Activated T-cell treated with anti-CD3 and anti-CD28 coated beads, Interleukin-2, amount 50 U/mL, for 72 hours (primary cell): Measurements from ENCODE around the gene KLHDC10. TPM values are rescaled to one million over a fixed set of nuclear protein-coding genes. Genes with fewer than 3 reads are reported as not detected.
"Not testable (repeated sequence)": the region's sequence is repeated elsewhere in the genome, so short reads cannot be mapped to it uniquely, and the experiment has no call there.

Experiments used
- ATAC-seq, 2 donors: fragments of 150-1000 bp; cut with Tn5 transposase; replicated peaks in 1 of 2; 2 replicates each; pipeline ENCODE4 v1.10.0; 2021; ENCODE audit warnings: moderate library complexity in 2 of 2, mild to moderate bottlenecking in 1 of 2
- DNase-seq, 2 donors: peaks; one replicate each; pipeline ENCODE4 v3.0.0; 2021 to 2022; ENCODE audit warnings: mixed read lengths in 1 of 2
- H3K27ac Mint-ChIP-seq: one replicate; pipeline ENCODE4 v1.8.0; 2022; ENCODE audit warnings: mild to moderate bottlenecking, moderate library complexity, mixed read lengths
- H3K27me3 Mint-ChIP-seq: one replicate; pipeline ENCODE4 v1.8.0; 2022; ENCODE audit warnings: low read depth, mixed read lengths
- H3K36me3 Mint-ChIP-seq, 2 donors: one replicate each; pipeline ENCODE4 v1.8.0; 2022; ENCODE audit warnings: mixed read lengths in 2 of 2, mild to moderate bottlenecking in 1 of 2; ENCODE audit not compliant: insufficient read depth in 2 of 2
- H3K4me1 Mint-ChIP-seq: one replicate; pipeline ENCODE4 v1.8.0; 2022; ENCODE audit warnings: low read depth, mixed read lengths
- H3K4me3 Mint-ChIP-seq, 2 donors: one replicate each; pipeline ENCODE4 v1.8.0; 2022; ENCODE audit warnings: mild to moderate bottlenecking in 2 of 2, mixed read lengths in 2 of 2, moderate library complexity in 2 of 2
- H3K9me3 Mint-ChIP-seq, 2 donors: one replicate each; pipeline ENCODE4 v1.8.0; 2022; ENCODE audit warnings: mixed read lengths in 2 of 2
- total RNA-seq, 2 donors: library from RNA; stranded (reverse); gene quantifications; one replicate each; pipeline ENCODE4 v1.2.3, GENCODE V29; 2022

The KLHDC10 gene
- total RNA-seq: 10 to 100 TPM; 21.7 to 23.1 TPM

DNA sequence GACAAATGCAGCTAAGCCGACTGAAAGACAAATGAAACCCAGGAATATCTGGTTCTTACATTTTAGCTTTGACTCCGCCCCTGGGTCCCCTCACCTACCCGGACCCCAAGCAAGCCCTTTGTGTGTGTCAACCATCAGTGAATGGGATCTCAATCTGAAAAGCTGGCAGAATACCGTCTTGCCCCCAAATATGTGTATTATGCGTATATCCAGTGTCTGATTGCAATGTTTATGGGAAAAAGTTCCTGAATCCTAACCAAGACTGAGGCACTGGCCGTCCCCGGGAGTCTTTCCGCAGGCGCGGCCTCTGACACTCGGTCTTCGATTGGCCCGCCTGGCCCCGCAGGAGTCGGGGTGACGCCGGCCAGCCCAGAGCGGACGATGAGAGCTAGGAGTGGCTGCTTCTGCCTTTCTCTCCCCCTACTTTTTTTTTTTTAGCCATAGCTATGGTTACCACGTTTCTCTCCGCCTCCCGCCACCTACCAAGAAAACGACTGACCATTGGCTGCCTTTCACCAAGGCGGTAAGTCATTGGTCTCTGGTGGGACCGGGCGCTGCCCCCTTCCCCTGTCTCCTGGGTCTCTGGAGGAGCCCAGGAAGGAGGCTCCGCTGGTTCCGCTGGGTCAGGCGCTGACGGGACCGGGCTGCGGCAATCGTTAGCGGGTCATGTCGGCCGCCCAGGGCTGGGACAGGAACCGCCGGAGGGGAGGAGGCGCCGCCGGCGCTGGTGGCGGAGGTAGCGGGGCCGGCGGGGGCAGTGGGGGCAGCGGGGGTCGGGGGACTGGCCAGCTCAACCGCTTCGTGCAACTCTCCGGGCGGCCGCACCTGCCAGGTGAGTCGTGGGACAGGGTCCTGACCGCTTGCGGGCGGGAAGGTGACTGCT, at the start of gene KLHDC10:
Gene KLHDC10 (plus strand): TSS at position 557 of the 883 bp plus-strand sequence. CDS start 110 bp downstream, at position 667.
- H3K4me1 Mint-ChIP-seq: peaks cover 44% of the 10 kb centered on the region

GRCh38 chr7:130021105-130021834, 49.1 kb upstream of the KLHDC10 start:
- Mint-ChIP-seq H3K4me3 (no peak overlapping the region), H3K4me1 (no peaks in the 10 kb centered on the region), H3K27me3 (no peaks in the 10 kb centered on the region), H3K36me3 (peaks cover 5 to 17% of the 10 kb centered on the region in 2 donors), H3K9me3 (no peaks in the 10 kb centered on the region), H3K27ac (no peak overlapping the region)
- DNase-seq (no peak), ATAC-seq (no peak)

More for the DNA sequence above, at the start of gene KLHDC10:
- no peaks in the 10 kb centered on the region for H3K9me3 Mint-ChIP-seq
- H3K27ac Mint-ChIP-seq: peak within 1 kb of the TSS; percentile 92
- ATAC-seq (peak; percentile 98), DNase-seq (peak; percentile 92 to 97)
- H3K27me3 Mint-ChIP-seq: no peaks in the 10 kb centered on the region
- peak within 1 kb of the TSS; percentile 95 to 99 for H3K4me3 Mint-ChIP-seq
- H3K36me3 Mint-ChIP-seq: no peaks in the 10 kb centered on the region

DNA sequence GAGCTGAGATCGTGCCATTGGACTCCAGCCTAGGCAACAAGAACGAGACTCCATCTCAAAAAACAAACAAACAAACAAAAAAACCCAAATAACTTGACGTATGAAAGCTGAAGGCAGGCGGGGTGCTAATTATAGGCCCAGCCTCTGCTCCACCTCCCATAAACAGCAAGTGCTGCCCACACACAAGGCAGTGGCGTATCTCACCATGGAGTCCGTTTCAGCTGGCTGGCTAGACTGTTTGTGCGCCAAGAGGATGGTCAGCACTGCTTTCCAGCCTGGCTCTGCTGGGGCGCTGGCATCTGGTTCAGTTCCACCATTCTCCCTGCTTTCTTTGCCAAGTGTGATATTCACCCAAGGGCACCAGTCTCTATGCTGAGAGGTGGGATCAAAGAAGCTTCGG, 48.2 kb upstream of the KLHDC10 start:
- H3K36me3 Mint-ChIP-seq: peaks cover 6 to 19% of the 10 kb centered on the region in 2 donors
- H3K27ac Mint-ChIP-seq: no peak overlapping the region
- no peaks in the 10 kb centered on the region for H3K4me1 Mint-ChIP-seq
- no peak overlapping the region for H3K4me3 Mint-ChIP-seq
- ATAC-seq: no peak
- no peaks in the 10 kb centered on the region for H3K27me3 Mint-ChIP-seq
- no peak for DNase-seq
- no peaks in the 10 kb centered on the region for H3K9me3 Mint-ChIP-seq

DNA sequence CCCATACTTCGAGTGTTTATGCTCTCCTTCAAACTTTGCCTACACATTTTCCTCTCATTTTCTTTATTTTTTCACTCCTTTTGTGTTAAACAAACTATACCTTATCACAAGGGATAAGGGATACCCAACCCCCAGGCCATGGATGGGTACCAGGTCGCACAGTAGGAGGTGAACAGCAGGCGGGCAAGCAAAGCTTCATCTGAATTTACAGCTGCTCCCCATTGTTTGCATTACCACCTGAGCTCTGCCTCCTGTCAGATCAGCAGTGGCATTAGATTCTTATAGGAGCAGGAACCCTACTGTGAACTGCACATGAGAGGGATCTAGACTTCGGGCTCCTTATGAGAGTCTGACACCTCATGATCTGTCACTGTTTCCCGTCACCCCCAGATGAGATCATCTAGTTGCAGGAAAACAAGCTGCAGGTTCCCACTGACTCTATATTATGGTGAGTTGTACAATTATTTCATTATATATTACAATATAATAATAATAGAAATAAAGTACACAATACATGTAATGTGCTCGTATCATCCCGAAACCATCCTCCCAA, 47.6 kb upstream of the KLHDC10 start:
- no peaks in the 10 kb centered on the region for H3K27me3 Mint-ChIP-seq
- DNase-seq: no peak
- ATAC-seq: no peak
- no peaks in the 10 kb centered on the region for H3K9me3 Mint-ChIP-seq
- H3K27ac Mint-ChIP-seq: no peak overlapping the region
- no peaks in the 10 kb centered on the region for H3K4me1 Mint-ChIP-seq
- H3K4me3 Mint-ChIP-seq: no peak overlapping the region
- H3K36me3 Mint-ChIP-seq: peaks cover 8 to 21% of the 10 kb centered on the region in 2 donors

GRCh38 chr7:130024390-130024789, 45.9 kb upstream of the KLHDC10 start:
- Mint-ChIP-seq H3K4me1 (no peaks in the 10 kb centered on the region), H3K9me3 (no peaks in the 10 kb centered on the region), H3K36me3 (peaks cover 8 to 23% of the 10 kb centered on the region in 2 donors), H3K4me3 (no peak overlapping the region), H3K27me3 (no peaks in the 10 kb centered on the region), H3K27ac (no peak overlapping the region)
- ATAC-seq (no peak), DNase-seq (no peak)

- no peaks in the 10 kb centered on the region for H3K27me3 Mint-ChIP-seq
- no peak overlapping the region for H3K27ac Mint-ChIP-seq
- no peak overlapping the region for H3K4me3 Mint-ChIP-seq
- no peak for ATAC-seq
- no peaks in the 10 kb centered on the region for H3K4me1 Mint-ChIP-seq
- DNase-seq: no peak
- no peaks in the 10 kb centered on the region for H3K9me3 Mint-ChIP-seq
- peaks cover 1 to 16% of the 10 kb centered on the region in 2 donors for H3K36me3 Mint-ChIP-seq
These were observed 37.6 kb upstream of the KLHDC10 start for GRCh38 chr7:130032698-130033097.

GRCh38 chr7:130037703-130038102, 32.6 kb upstream of the KLHDC10 start:
- no peaks in the 10 kb centered on the region for H3K27me3 Mint-ChIP-seq
- no peak overlapping the region for H3K27ac Mint-ChIP-seq
- no peaks in the 10 kb centered on the region for H3K4me1 Mint-ChIP-seq
- no peak for ATAC-seq
- H3K4me3 Mint-ChIP-seq: no peak overlapping the region
- H3K9me3 Mint-ChIP-seq: no peaks in the 10 kb centered on the region
- H3K36me3 Mint-ChIP-seq: peaks cover 1 to 10% of the 10 kb centered on the region in 2 donors
- DNase-seq: no peak

- Mint-ChIP-seq H3K27ac (no peak overlapping the region), H3K4me3 (no peak overlapping the region), H3K9me3 (no peaks in the 10 kb centered on the region), H3K4me1 (no peaks in the 10 kb centered on the region), H3K27me3 (no peaks in the 10 kb centered on the region), H3K36me3 (peaks cover 1 to 6% of the 10 kb centered on the region in 2 donors)
- ATAC-seq (no peak), DNase-seq (no peak)
These were observed 29.8 kb upstream of the KLHDC10 start for GRCh38 chr7:130040576-130040975.

GRCh38 chr7:130047831-130048230, 22.5 kb upstream of the KLHDC10 start:
- H3K27ac Mint-ChIP-seq: no peak overlapping the region
- no peaks in the 10 kb centered on the region for H3K27me3 Mint-ChIP-seq
- no peak for ATAC-seq
- H3K36me3 Mint-ChIP-seq: peaks cover 2 to 4% of the 10 kb centered on the region in 2 donors
- H3K4me3 Mint-ChIP-seq: no peak overlapping the region
- H3K9me3 Mint-ChIP-seq: no peaks in the 10 kb centered on the region
- peaks cover 17% of the 10 kb centered on the region for H3K4me1 Mint-ChIP-seq
- no peak for DNase-seq

- H3K4me3 Mint-ChIP-seq: no peak overlapping the region
These were observed 21.4 kb upstream of the KLHDC10 start for GRCh38 chr7:130048906-130049305.

DNA sequence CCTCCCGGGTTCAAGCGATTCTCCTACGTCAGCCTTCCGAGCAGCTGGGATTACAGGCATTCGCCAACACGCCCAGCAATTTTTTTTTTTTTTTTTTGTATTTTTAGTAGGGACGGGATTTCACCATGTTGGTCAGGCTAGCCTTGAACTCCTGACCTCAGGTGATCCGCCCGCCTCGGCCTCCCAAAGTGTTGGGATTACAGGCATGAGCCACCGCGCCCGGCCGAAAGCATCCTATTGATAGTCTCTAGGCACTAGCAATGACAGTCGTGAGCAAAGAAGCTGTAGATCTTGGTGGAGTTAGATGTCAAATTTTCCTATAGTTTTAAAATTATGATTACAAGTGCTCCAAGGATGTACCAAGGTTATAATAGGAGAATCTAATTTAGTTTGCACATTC, 18.1 kb upstream of the KLHDC10 start:
- not testable (repeated sequence) for H3K9me3 Mint-ChIP-seq, H3K27ac Mint-ChIP-seq, DNase-seq, H3K27me3 Mint-ChIP-seq, ATAC-seq, H3K36me3 Mint-ChIP-seq
- Mint-ChIP-seq H3K4me1 (peaks cover 20% of the 10 kb centered on the region), H3K4me3 (peak overlapping the region in 1 of 2 donors; percentile 11)

More at GRCh38 chr7:130048906-130049305, 21.4 kb upstream of the KLHDC10 start:
- H3K27ac Mint-ChIP-seq: no peak overlapping the region
- no peaks in the 10 kb centered on the region for H3K27me3 Mint-ChIP-seq
- ATAC-seq: no peak
- peaks cover 2 to 4% of the 10 kb centered on the region in 2 donors for H3K36me3 Mint-ChIP-seq
- peaks cover 17% of the 10 kb centered on the region for H3K4me1 Mint-ChIP-seq
- no peak for DNase-seq
- H3K9me3 Mint-ChIP-seq: no peaks in the 10 kb centered on the region

DNA sequence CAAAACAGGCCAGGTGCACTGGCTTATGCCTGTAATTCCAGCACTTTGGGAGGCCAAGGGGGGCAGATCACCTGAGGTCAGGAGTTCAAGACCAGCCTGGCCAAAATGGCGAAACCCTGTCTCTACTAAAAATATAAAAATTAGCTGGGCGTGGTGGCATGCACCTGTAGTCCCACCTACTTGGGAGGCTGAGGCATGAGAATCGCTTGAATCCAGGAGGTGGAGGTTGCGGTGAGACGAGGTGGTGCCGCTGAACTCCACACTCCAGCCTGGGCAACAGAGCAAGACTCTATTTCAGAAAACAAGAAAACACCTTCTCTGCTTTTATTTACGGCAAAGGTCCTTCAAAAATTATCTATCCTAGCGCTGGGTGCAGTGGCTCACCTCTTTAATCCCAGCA, 15.1 kb upstream of the KLHDC10 start:
- not testable (repeated sequence) for ATAC-seq, H3K9me3 Mint-ChIP-seq, DNase-seq, H3K27ac Mint-ChIP-seq, H3K27me3 Mint-ChIP-seq, H3K4me3 Mint-ChIP-seq, H3K36me3 Mint-ChIP-seq
- H3K4me1 Mint-ChIP-seq: peaks cover 15% of the 10 kb centered on the region

- ATAC-seq (no peak), DNase-seq (no peak)
- Mint-ChIP-seq H3K36me3 (no peaks in the 10 kb centered on the region), H3K4me3 (no peak overlapping the region), H3K27me3 (peaks cover 10% of the 10 kb centered on the region), H3K27ac (no peak overlapping the region), H3K4me1 (no peaks in the 10 kb centered on the region), H3K9me3 (no peaks in the 10 kb centered on the region)
These were observed 8.1 kb upstream of the KLHDC10 start for GRCh38 chr7:130062246-130062645.
